K562 (cell line): ENCODE measurements around the gene ATP5F1A. TPM values are rescaled to one million over a fixed set of nuclear protein-coding genes. Genes with fewer than 3 reads are reported as not detected.

Source experiments
- CTBP1 ChIP-seq: fragments of 450-650 bp; IDR thresholded peaks from 2 replicates; pipeline ENCODE4 v1.6.1; 2016; ENCODE audit warnings: borderline replicate concordance
- SIN3A ChIP-seq, 2 experiments: fragments of 150-350 bp in 1 of 2; IDR thresholded peaks; 2 replicates each; pipeline ENCODE4 v1.6.1; 2011 to 2016; ENCODE audit warnings: borderline replicate concordance in 2 of 2, low read depth in 2 of 2, low read length in 2 of 2, mild to moderate bottlenecking in 2 of 2, moderate library complexity in 2 of 2; ENCODE audit not compliant: control insufficient read depth in 1 of 2
- ZNF445 ChIP-seq: fragments of 250-450 bp; sonication (Bioruptor Pico); IDR thresholded peaks from 2 replicates; pipeline ENCODE4 v1.4.0; 2020; ENCODE audit warnings: low read depth, mild to moderate bottlenecking, moderate library complexity
- ZNF695 ChIP-seq: fragments of 450-650 bp; formaldehyde crosslinking; IDR thresholded peaks from 2 replicates; pipeline ENCODE4 v1.4.0; 2020; ENCODE audit warnings: mild to moderate bottlenecking, moderate library complexity
- polyA plus RNA-seq, 8 experiments: library from polyadenylated mRNA; depleted of rRNA in 4 of 8; stranded (reverse) in 5 of 8; unstranded in 3 of 8; fragments of >200 nt; fragmentation: Nextera tagmentation in 2 of 8; fragmentation: Illumina TruSeq in 1 of 8; extraction: Ambion mirVana in 2 of 8; extraction: Trizol in 1 of 8; gene quantifications; 2 replicates each; pipeline versions ENCODE4 v1.2.1 to v1.2.3, GENCODE V29; 2011 to 2014; ENCODE audit warnings: inconsistent platforms in 1 of 8, missing spikeins in 1 of 8
- total RNA-seq, 7 experiments: library from RNA; depleted of rRNA in 6 of 7; stranded (reverse); fragments of >200 nt in 6 of 7; fragmentation: Illumina TruSeq in 2 of 7; extraction: Trizol in 2 of 7; gene quantifications; 2 replicates each; pipeline versions ENCODE4 v1.2.1 to v1.2.3, GENCODE V29; 2011 to 2021; ENCODE audit warnings: low replicate concordance in 1 of 7
- TF ChIP-seq, protein P1 (sequence below), 2 experiments: fragments of 450-650 bp in 1 of 2; sonication (generic) in 1 of 2; formaldehyde crosslinking in 1 of 2; IDR thresholded peaks; 2 replicates each; pipeline versions ENCODE4 v1.7.1 to v1.9.0; 2016 to 2022; ENCODE audit warnings: inconsistent platforms in 1 of 2, mild to moderate bottlenecking in 1 of 2, missing genetic modification reagents in 1 of 2
- TF ChIP-seq, protein P2 (sequence below): fragments of 450-650 bp; IDR thresholded peaks from 2 replicates; pipeline ENCODE4 v1.6.1; 2016; ENCODE audit warnings: mild to moderate bottlenecking, moderate library complexity

Gene ATP5F1A
- total and polyA plus RNA-seq, 9 of the 15 experiments (the other 6 are each of a cell fraction or from before 2014, with no cell fraction given) = 377 to 762 (median 490) TPM

DNA sequence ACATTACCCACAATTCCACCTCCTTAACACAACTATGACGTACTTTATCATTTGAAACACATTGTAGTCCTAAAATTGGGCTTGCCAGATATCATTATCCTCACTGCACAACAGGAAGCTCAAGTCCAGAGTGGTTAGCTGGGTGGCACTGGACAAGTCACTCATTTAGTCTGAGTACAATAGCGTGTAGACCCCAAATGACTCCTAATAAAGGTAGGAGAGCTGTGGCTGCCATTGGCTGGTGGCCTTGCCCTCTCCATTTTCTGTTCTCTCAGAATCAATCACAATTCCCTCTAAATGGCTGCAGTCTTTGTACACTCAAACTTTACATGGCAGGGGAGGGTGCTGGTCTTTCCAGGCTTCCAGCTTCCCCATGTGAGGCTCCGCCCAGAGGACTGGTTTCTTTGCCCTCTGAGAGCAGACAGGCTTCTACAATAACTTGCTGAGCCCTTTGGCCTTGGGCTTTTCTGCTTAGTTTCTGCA lies 37.7 kb downstream of the ATP5F1A start (continued):
- TF ChIP-seq, protein P1, sequence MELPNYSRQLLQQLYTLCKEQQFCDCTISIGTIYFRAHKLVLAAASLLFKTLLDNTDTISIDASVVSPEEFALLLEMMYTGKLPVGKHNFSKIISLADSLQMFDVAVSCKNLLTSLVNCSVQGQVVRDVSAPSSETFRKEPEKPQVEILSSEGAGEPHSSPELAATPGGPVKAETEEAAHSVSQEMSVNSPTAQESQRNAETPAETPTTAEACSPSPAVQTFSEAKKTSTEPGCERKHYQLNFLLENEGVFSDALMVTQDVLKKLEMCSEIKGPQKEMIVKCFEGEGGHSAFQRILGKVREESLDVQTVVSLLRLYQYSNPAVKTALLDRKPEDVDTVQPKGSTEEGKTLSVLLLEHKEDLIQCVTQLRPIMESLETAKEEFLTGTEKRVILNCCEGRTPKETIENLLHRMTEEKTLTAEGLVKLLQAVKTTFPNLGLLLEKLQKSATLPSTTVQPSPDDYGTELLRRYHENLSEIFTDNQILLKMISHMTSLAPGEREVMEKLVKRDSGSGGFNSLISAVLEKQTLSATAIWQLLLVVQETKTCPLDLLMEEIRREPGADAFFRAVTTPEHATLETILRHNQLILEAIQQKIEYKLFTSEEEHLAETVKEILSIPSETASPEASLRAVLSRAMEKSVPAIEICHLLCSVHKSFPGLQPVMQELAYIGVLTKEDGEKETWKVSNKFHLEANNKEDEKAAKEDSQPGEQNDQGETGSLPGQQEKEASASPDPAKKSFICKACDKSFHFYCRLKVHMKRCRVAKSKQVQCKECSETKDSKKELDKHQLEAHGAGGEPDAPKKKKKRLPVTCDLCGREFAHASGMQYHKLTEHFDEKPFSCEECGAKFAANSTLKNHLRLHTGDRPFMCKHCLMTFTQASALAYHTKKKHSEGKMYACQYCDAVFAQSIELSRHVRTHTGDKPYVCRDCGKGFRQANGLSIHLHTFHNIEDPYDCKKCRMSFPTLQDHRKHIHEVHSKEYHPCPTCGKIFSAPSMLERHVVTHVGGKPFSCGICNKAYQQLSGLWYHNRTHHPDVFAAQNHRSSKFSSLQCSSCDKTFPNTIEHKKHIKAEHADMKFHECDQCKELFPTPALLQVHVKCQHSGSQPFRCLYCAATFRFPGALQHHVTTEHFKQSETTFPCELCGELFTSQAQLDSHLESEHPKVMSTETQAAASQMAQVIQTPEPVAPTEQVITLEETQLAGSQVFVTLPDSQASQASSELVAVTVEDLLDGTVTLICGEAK (IDR thresholded peaks at IDR 0.05) = 0 out of 2 replicates have a peak, but pooled peaks have one; percentile 14
- TF ChIP-seq, protein P1 (CRISPR knock-in tag; IDR thresholded peaks at IDR 0.05) = no peak
- TF ChIP-seq, protein P2, sequence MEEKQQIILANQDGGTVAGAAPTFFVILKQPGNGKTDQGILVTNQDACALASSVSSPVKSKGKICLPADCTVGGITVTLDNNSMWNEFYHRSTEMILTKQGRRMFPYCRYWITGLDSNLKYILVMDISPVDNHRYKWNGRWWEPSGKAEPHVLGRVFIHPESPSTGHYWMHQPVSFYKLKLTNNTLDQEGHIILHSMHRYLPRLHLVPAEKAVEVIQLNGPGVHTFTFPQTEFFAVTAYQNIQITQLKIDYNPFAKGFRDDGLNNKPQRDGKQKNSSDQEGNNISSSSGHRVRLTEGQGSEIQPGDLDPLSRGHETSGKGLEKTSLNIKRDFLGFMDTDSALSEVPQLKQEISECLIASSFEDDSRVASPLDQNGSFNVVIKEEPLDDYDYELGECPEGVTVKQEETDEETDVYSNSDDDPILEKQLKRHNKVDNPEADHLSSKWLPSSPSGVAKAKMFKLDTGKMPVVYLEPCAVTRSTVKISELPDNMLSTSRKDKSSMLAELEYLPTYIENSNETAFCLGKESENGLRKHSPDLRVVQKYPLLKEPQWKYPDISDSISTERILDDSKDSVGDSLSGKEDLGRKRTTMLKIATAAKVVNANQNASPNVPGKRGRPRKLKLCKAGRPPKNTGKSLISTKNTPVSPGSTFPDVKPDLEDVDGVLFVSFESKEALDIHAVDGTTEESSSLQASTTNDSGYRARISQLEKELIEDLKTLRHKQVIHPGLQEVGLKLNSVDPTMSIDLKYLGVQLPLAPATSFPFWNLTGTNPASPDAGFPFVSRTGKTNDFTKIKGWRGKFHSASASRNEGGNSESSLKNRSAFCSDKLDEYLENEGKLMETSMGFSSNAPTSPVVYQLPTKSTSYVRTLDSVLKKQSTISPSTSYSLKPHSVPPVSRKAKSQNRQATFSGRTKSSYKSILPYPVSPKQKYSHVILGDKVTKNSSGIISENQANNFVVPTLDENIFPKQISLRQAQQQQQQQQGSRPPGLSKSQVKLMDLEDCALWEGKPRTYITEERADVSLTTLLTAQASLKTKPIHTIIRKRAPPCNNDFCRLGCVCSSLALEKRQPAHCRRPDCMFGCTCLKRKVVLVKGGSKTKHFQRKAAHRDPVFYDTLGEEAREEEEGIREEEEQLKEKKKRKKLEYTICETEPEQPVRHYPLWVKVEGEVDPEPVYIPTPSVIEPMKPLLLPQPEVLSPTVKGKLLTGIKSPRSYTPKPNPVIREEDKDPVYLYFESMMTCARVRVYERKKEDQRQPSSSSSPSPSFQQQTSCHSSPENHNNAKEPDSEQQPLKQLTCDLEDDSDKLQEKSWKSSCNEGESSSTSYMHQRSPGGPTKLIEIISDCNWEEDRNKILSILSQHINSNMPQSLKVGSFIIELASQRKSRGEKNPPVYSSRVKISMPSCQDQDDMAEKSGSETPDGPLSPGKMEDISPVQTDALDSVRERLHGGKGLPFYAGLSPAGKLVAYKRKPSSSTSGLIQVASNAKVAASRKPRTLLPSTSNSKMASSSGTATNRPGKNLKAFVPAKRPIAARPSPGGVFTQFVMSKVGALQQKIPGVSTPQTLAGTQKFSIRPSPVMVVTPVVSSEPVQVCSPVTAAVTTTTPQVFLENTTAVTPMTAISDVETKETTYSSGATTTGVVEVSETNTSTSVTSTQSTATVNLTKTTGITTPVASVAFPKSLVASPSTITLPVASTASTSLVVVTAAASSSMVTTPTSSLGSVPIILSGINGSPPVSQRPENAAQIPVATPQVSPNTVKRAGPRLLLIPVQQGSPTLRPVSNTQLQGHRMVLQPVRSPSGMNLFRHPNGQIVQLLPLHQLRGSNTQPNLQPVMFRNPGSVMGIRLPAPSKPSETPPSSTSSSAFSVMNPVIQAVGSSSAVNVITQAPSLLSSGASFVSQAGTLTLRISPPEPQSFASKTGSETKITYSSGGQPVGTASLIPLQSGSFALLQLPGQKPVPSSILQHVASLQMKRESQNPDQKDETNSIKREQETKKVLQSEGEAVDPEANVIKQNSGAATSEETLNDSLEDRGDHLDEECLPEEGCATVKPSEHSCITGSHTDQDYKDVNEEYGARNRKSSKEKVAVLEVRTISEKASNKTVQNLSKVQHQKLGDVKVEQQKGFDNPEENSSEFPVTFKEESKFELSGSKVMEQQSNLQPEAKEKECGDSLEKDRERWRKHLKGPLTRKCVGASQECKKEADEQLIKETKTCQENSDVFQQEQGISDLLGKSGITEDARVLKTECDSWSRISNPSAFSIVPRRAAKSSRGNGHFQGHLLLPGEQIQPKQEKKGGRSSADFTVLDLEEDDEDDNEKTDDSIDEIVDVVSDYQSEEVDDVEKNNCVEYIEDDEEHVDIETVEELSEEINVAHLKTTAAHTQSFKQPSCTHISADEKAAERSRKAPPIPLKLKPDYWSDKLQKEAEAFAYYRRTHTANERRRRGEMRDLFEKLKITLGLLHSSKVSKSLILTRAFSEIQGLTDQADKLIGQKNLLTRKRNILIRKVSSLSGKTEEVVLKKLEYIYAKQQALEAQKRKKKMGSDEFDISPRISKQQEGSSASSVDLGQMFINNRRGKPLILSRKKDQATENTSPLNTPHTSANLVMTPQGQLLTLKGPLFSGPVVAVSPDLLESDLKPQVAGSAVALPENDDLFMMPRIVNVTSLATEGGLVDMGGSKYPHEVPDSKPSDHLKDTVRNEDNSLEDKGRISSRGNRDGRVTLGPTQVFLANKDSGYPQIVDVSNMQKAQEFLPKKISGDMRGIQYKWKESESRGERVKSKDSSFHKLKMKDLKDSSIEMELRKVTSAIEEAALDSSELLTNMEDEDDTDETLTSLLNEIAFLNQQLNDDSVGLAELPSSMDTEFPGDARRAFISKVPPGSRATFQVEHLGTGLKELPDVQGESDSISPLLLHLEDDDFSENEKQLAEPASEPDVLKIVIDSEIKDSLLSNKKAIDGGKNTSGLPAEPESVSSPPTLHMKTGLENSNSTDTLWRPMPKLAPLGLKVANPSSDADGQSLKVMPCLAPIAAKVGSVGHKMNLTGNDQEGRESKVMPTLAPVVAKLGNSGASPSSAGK = no peak; the same call in 1 of the 2 replicates
- no peak for TF ChIP-seq ZNF445 (CRISPR knock-in tag)
- TF ChIP-seq CTBP1 = no peak
- TF ChIP-seq SIN3A (IDR thresholded peaks at IDR 0.05; ENCODE audit: borderline replicate concordance in 2 of 2, control insufficient read depth in 1 of 2, low read depth in 2 of 2, low read length in 2 of 2) = no peak
- TF ChIP-seq ZNF695 = no peak
